ENCODE data around the gene ACBD4.

Gene ACBD4

GRCh38 chr17:45161288-45162024 lies 26.0 kb downstream of the ACBD4 start, which contains the start of gene HEXIM2:
Gene HEXIM2, plus strand, starts transcription at chr17:45161875. Its CDS starts 919 bp downstream, at chr17:45162794.
- peak; percentile 100 for DNase-seq

- no peak for DNase-seq
Observed at GRCh38 chr17:45162025-45162687, 26.7 kb downstream of the ACBD4 start.

- DNase-seq: no peak
Observed at GRCh38 chr17:45164734-45165269, 29.3 kb downstream of the ACBD4 start.

- no peak for DNase-seq
Observed at GRCh38 chr17:45168991-45169752, 33.7 kb downstream of the ACBD4 start.

GRCh38 chr17:45170280-45170930 lies 34.9 kb downstream of the ACBD4 start:
- no peak for DNase-seq

GRCh38 chr17:45170931-45171337 lies 35.4 kb downstream of the ACBD4 start:
- no peak for DNase-seq

- no peak for DNase-seq
Observed at GRCh38 chr17:45171338-45172231, 36.1 kb downstream of the ACBD4 start.

- no peak for DNase-seq
Observed at GRCh38 chr17:45172232-45172540, 36.7 kb downstream of the ACBD4 start.

GRCh38 chr17:45172541-45173286 lies 37.2 kb downstream of the ACBD4 start:
- DNase-seq: peak; percentile 64

GRCh38 chr17:45175759-45176115 lies 40.2 kb downstream of the ACBD4 start:
- no peak for DNase-seq

- no peak for DNase-seq
Observed at GRCh38 chr17:45177563-45177962, 42.1 kb downstream of the ACBD4 start.

GRCh38 chr17:45184144-45184543 lies 48.7 kb downstream of the ACBD4 start:
- no peak for DNase-seq

- DNase-seq: no peak
Observed at GRCh38 chr17:45186801-45187354, 51.4 kb downstream of the ACBD4 start.

- DNase-seq: no peak
Observed at GRCh38 chr17:45189009-45189408, 53.5 kb downstream of the ACBD4 start.

- no peak for DNase-seq
Observed at GRCh38 chr17:45190503-45191255, 55.2 kb downstream of the ACBD4 start.

All from NCI-H1436 treated with DMSO at 0.1 percent for 48 hours (cell line).